Transverse colon (tissue), 3 donors: ENCODE results near the gene PDE4D.
A peak's percentile ranks its signal among the peaks of the same experiment; 100 is the strongest.

Experiments
- CTCF ChIP-seq, 5 experiments: fragments of 200-600 bp in 3 of 5; fragments of 450-650 bp in 2 of 5; sonication (generic) in 3 of 5; IDR thresholded peaks; 1 replicate in 2 of 5; 2 replicates in 3 of 5; pipeline ENCODE4 v1.5.1; 2016 to 2017; ENCODE audit warnings: antibody characterized with exemption in 5 of 5, inconsistent platforms in 3 of 5, mild to moderate bottlenecking in 2 of 5, moderate library complexity in 1 of 5
- EP300 ChIP-seq: sonication (generic); formaldehyde crosslinking; IDR thresholded peaks from one replicate; pipeline ENCODE4 v1.6.1; 2017; ENCODE audit warnings: antibody characterized with exemption, low read depth

DNA sequence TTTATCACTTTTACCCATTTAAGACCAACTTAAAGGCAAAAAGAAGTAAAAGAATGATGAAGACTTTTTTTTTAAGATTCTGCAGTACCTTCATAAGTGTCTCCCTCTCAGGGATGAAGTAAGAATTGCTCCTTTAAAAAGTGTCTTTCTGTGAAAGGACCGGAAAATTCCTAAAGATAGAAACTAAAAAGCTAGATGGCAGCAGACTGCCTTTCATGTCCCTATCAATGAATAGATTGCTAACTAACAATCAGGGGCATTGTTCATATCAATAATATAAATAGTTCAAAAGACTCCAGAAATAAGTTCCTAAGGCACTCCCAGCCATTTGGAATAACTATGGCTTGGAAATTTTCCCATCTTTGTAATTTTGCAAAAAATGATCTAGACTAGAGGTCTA is 558.0 kb downstream of the PDE4D start:
- TF ChIP-seq CTCF (IDR thresholded peaks at IDR 0.05) (peak in 1 of 5 experiments; percentile 6), EP300 (no peak)
